Esophagus mucosa (tissue), 1 donor: ENCODE data around the gene TRIO. TPM values are rescaled to one million over a fixed set of nuclear protein-coding genes. Genes with fewer than 3 reads are reported as not detected.
"Not testable (repeated sequence)": the region's sequence is repeated elsewhere in the genome, so short reads cannot be mapped to it uniquely, and the experiment has no call there.

ENCODE experiments used
- ATAC-seq: fragments of 200-7000 bp; cut with Tn5 transposase; one replicate; pipeline ENCODE4 v1.9.1; 2020
- total RNA-seq: library from RNA; stranded (reverse); gene quantifications from one replicate; pipeline ENCODE4 v1.2.4, GENCODE V29; 2023
- donor health status: DM: yes; HTN: yes; CAD: no.

Gene TRIO
- total RNA-seq, 1 donor from 2014 or later = 42.0 TPM

DNA sequence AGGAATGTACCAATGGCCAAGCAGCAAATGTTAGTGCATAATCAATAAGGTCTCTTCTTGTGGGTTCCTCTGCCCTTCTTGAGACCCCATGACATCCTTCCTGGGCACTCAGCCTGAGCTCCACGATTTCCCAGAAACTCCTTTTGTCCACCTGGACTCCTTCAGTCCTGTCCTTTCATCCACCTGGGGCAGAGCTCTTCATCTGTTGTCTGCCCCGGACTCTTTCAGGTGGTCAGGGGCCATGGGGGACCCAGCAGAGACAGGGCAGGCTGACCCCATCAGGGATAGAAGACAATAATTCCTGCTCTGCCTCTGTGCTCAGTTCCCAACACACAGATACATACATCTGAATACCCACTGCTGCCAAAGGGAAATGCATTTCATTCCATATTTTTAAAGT is 379.6 kb downstream of the TRIO start:
- no peak for ATAC-seq

DNA sequence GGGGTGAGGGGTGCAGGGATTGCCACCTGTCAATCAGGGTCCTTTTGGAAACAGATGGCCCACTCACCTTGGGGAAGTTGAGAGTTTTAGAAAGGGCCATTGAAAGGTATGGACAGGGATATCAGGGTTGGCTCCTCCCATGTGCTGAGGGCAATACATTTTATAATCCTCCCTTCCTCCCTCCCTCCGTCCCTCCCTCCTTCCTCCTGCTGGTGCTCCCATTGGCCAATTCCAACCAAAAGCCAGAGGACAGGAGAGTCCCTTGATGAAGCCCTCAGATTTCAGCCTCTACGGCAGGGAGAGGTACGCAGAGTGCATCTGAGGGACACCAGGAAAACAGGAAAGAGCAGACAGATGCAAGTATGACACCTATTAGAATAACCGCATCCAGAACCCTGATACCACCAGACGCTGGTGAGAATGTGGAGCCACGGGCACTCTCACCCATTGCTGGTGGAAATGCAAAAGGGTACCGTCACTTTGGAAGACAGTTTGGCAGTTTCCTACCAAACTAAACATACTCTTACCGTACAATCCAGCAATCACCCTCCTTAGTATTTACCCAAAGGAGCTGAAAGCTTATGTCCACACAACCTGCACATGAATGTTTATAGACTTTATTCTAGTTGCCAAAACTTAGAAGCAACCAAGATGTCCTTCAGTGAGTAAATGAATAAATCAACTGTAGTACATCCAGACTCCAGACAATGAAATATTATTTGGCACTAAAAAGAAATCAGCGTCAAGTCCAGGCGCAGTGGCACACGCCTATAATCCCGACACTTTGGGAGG is 380.3 kb downstream of the TRIO start:
- no peak for ATAC-seq

DNA sequence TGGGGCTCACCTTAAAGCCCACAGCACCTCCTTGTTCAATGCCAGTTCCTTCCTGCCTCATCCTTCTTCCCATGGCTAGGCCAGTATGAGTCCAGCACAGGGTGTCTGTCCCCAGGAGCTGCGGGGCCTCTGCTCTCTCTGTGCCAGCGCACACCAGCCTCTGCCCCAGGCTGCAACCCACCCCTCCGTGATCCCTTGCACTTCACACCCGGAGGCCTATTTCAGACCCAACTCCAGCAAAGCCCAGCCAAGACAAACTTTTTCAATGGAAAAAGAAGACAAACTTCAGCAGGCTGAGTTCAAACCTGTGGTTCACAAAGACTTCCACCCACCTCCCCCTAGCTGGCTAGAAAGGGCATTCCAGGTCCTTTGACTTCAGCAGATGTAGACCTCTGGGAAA is 382.3 kb downstream of the TRIO start:
- ATAC-seq = no peak

DNA sequence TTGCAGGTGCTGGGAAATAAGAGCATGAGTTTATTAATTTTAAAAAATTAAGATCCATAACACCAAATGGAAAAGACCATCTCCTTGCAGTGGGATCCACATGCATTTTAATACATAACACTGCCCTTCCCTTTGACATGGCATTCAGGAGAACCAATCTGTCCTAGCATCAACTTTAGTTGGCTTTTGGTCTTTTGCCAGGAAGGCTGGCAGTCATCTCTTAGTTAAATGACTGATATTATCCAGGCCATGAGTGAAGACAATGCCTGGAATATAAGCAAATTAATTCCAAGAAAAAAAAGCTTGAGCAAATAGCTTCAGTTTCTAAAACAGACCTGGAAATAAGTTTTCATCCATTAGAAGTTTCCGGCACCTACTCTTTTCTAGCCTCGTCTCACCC is 383.4 kb downstream of the TRIO start:
- ATAC-seq = no peak

DNA sequence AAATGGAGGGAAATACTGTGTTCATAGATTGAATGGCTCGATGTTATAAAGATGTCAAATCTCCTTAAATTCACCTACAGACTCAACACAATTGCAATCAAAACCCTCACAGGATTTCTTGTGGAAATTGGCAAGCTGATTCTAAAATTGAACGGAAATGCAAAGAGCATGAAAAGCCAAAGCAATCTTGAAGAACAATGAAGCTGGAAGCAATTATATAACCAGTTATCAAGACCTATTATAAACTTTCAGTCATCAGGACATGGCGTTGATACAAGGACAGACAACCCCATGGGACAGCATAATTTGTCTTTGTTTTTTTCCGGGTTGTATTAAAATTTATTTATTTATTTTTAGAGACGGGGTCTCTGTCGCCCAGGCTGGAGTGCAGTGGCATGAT is 385.0 kb downstream of the TRIO start:
- ATAC-seq = no peak

DNA sequence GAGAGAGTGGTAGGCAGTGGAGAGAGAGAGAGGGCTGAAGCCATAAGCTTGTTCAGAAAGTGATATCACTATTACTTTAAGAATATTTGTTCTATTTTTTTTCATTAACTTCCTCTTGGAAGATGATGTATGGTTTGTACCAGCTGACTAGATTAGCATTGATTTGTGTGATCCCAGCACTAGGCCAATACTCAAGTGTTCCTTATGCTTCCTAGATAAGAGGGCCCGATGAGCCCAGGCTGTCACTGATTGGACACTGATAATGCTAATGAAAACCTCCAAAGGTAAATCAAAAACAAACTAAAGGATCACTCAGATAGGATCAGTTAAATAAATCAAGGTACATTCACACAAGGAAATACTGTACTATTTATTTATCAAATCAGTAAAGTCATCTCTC is 385.8 kb downstream of the TRIO start:
- ATAC-seq = no peak

DNA sequence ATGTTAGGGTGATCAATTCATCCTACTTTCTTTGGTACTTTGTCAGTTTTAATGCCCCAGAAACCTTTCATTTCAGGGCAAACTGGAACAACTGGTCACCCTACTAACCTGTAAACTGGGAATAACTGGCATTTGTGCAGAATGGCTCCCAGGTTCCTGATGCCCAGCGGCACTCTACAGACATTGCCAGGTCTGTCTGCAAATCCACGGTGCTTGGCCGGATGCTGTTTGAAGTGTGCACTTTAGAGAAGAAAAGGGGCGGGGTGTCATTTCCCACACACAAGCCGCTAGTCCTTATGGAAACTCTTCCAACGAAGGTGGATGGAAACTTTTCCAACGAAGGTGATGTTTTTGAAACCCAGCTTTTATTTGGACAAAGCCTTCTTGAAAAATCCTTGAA is 388.5 kb downstream of the TRIO start:
- ATAC-seq = no peak

DNA sequence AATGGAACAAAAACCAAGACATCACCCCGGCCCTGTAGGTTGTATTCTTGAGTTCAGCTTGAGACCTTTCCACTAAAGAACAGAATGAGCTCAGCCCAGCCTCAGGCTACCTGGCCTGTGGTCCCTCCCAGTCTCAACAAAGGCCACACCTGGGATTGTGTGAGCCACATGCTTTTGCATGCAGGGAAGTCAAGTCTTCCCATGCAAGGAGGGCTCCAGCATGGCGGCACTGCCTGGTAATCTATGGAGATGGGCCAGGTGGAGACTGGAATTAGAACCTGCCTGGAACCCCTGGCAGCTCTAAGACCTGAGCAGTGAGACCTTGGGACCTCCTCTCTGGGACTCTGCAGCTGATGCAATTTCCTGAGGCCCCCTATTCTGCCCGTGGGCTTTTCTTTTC is 389.0 kb downstream of the TRIO start:
- ATAC-seq = peak; percentile 33

DNA sequence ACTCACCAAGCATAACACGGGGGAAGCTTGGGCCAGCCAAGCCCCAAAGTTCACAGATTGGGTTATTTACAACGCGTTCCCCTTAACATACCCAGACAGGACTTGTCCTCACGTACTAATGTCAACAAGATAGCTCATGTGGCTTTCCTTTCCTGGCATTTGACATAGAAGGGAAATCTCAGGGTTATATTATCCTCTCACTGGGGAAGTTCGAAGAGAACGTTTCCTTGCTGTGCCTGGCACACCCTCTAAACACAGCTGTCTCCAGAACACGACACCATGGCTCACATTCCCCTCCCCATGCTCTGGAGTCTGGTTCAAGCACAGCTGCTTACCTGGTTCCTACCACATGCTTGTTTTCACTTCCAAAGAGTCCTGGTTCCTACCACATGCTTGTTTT is 391.6 kb downstream of the TRIO start:
- no peak for ATAC-seq

DNA sequence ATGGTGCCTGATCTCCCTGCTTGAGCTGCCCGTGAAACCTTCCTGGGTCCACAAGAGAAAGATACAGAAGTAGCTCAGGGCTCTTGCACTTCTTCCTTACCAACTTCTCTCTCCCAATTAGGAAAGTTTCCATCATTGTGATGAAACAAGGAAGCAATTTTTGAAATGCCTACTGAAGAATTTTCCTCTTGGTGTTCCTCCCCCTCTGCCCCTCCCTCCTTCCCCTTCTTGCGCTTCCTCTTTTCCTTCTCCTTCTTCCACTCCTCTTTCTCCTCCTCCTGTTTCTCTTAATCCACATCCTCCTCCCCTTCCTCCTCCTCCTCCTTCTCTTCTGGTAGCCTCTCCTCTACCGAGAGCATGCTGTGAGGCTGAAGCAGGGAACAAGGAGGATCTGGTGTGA is 402.2 kb downstream of the TRIO start:
- no peak for ATAC-seq

DNA sequence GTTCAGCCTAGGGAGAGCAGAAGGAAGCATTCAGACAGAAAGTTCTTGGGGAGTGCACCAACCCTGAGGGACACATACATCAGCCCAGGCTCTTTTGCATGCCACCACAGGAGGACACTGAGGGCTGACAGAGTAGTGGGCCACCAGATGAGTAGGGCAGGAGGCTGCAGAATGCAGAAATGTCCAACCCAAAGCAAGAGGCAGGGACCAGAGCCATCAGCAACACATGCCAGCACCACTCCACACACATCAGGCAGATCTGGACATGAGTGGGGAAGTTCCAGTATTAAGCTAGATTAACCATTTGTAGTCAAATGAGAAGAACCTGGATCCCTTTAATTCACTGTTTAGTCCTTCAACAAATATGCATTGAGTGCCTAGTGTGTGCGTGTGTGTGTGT is 402.7 kb downstream of the TRIO start:
- no peak for ATAC-seq

DNA sequence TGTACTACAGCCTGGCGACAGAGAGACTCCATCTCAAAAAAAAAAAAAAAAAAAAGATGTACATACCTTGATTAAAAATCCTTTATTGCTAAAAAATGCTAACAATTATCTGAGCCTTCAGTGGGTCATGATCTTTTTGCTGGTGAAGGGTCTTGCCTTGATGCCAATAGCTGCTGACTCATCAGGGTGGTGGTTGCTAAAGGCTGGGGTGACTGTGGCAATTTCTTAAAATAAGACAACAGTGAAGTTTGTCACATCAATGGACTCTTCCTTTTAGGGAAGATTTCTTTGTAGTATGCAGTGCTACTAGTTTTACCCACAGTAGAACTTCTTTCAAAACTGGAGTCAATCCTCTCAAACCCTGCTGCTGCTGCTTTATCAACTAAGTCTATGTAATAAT is 404.5 kb downstream of the TRIO start:
- no peak for ATAC-seq

DNA sequence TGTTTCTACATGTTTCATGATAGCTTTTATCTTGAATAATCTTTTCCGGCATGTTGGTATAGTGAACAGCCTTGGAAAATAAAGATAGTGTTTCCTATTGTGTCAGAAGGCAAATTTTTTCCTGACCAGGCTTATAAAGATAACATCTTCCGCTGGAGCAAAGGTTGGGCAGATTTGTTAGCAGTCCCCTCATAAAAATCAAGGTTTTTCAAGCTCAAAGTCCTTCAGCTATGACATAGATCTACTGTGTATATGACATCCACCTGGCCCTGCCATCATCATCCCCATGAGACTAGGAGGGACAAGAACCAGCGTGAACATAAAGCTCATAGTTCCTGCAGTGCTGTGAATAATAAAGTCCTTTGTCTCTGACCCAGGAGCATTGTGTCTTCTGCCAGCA is 408.1 kb downstream of the TRIO start:
- ATAC-seq = no peak

DNA sequence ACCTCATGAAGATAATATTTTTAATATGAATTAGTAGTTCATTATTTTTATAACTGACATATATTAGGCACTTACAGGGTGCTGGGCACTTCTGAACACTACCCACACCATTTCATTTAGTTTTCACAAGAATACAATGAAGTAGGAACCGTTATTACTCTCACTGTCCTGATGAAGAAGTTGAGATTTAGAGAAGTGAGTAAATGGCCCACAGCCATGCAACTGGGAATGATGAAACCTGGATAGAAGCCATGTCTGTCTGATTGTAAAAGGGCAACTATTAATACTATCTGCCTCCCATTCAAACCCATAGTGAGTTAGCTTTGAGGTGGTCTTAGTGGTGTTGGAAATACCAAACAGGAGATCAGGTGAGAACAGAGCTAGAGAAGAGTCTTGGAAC is 408.9 kb downstream of the TRIO start:
- no peak for ATAC-seq

DNA sequence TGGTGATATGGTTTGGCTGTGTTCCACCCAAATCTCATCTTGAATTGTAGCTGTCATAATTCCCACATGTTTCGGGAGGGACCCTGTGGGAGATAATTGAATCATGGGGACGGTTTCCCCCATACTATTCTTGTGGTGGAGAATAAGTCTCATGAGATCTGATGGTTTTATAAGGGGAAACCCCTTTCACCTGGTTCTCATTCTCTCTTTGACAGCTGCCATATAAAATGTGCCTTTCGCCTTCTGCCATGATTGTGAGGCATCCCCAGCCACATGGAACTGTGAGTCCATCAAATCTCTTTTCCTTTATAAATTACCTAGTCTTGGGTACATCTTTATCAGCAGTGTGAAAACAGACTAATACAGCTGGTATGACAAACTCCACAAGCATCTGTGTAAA is 411.1 kb downstream of the TRIO start:
- ATAC-seq = not testable (repeated sequence)

DNA sequence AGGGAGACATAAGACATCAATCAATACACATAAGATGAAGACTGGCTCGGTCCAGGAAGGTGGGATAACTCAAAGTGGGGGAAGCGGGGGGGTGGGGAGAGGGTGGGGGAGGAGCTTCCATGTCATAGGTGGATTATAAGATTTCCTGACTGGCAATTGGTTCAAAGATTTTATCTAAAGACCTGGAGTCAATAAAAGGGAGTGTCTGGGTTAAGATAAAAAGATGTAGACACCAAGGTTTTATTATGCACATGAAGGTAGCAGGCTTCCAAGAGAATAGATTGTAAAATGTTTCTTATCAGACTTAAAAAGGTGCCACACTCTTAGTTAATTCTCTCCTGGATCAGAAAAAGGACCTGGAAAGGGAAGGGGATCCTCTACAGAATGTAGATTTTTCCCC is 412.9 kb downstream of the TRIO start:
- no peak for ATAC-seq

DNA sequence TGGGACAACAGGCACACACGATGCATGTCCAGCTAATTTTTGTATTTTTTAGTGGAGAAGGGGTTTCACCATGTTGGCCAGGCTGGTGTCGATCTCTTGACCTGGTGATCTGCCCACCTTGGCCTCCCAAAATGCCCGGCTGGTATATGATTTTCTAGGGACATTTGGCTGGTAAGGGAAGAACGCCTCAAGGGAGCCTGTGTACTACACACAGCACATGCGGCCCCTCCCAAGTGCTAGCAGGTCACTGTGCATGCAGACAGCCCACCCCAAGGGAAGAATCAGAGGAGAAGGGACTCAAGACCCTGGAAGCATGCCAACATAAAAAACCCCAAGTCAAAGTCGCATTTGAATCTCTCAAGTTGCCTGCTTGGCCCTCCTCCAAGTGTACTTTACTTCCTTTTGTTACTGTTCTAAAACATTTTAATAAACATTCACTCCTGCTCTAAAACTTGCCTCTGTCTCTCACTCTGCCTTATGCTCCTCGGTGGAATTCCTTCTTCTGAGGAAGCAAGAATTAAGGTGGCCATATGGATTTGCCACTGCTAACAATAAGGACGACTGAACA is 414.1 kb downstream of the TRIO start:
- ATAC-seq = no peak

DNA sequence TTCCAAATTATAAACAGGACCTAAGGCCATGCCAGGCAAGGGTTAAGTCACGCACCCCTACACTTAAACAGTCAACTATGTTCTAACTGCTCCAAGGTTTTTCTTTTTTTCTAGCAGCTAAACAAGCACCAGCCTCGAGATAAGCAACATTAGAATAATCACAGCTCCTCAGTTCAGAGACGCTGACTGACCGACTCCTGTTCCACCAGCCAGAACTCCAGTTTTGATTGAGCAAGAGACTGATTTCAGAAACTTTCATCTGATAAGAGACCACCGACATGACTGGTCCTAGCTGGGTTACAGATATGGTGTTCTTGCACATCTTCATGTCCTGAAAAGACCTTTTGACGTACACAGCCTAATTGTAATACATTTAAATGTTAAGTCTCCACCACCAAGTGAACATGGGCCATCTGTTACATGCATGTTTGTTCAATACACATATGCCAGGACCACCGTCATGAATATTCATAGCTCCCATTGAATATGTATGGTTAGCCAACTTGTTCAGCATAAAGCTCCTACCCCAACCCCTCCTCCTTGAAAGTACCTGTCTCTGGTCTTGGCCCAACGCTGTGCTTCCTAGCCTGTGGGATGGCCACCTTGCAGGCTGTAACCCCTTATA is 414.8 kb downstream of the TRIO start:
- ATAC-seq = no peak

Other genes with a start within 250 kb of the TRIO start
- 0.52 TPM for gene DNAH5, start 198.7 kb upstream of the TRIO start, total RNA-seq